ENCODE data around the gene KLHL2. TPM values are rescaled to one million over a fixed set of nuclear protein-coding genes. Genes with fewer than 3 reads are reported as not detected.
"Not testable (repeated sequence)": the region's sequence is repeated elsewhere in the genome, so short reads cannot be mapped to it uniquely, and the experiment has no call there.

KLHL2 gene
- total RNA-seq, 1 experiment from 2014 or later: 12.4 TPM

DNA sequence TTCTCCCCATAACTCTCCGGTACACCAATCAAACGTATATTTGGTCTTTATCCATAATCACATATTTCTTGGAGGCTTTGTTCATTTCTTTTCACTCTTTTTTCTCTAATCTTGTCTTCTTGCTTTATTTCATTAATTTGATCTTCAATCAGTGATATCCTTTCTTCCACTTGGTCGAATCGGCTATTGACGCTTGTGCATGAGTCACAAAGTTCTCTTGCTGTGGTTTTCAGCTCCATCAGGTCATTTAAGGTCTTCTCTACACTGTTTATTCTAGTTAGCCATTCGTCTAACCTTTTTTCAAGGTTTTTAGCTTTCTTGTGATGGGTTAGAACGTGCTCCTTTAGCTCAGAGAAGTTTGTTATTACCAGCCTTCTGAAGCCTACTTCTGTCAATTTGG lies 62.6 kb downstream of the KLHL2 start:
- ATAC-seq; H3K27ac Mint-ChIP-seq; DNase-seq (ENCODE audit: low spot score); POLR2A ChIA-PET; H3K4me3 Mint-ChIP-seq; H3K4me1 Mint-ChIP-seq; H3K27me3 Mint-ChIP-seq (ENCODE audit: low read depth): not testable (repeated sequence)
- CTCF ChIA-PET: interaction anchor here (0.6 kb wide), 1 partner anchor 177 kb away, joined by 4 read pairs; no protein-coding TSS in a partner anchor
- Mint-ChIP-seq H3K9me3 (peaks cover 25% of the 10 kb centered on the region), H3K36me3 (peaks cover 34% of the 10 kb centered on the region)

- H3K4me3 Mint-ChIP-seq; DNase-seq (ENCODE audit: low spot score); H3K27ac Mint-ChIP-seq; H3K27me3 Mint-ChIP-seq (ENCODE audit: low read depth); POLR2A ChIA-PET; ATAC-seq; CTCF ChIA-PET; H3K4me1 Mint-ChIP-seq: not testable (repeated sequence)
- Mint-ChIP-seq H3K36me3 (peaks cover 36% of the 10 kb centered on the region), H3K9me3 (peaks cover 25% of the 10 kb centered on the region)
Measured at GRCh38 chr4:165273443-165273842, 66.1 kb downstream of the KLHL2 start.

DNA sequence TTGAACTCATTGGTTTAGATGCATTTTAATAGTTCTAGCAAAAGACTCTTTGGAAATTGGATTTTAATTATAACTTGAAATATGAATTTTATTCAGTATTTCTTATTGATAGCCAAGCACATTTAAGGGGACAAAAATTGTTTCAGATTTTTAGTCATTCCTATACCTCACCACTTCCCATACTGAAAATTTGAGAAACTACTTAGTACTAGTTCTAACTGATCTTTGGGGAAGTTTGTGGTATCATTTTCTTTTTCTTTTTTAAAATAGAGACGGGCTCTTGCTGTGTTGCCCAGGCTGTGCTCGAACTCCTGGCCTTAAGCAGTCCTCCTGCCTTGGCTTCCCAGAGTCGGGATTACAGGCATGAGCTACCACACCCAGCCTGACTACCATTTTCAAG lies 68.0 kb downstream of the KLHL2 start:
- DNase-seq (ENCODE audit: low spot score); H3K27me3 Mint-ChIP-seq (ENCODE audit: low read depth); H3K4me3 Mint-ChIP-seq; POLR2A ChIA-PET; ATAC-seq; H3K4me1 Mint-ChIP-seq; H3K27ac Mint-ChIP-seq: not testable (repeated sequence)
- H3K36me3 Mint-ChIP-seq: peaks cover 26% of the 10 kb centered on the region
- CTCF ChIA-PET: interaction anchor here (1.1 kb wide), 1 partner anchor 144 kb away, joined by 3 read pairs; no protein-coding TSS in a partner anchor
- H3K9me3 Mint-ChIP-seq: peaks cover 15% of the 10 kb centered on the region

- Mint-ChIP-seq H3K36me3 (peaks cover 34% of the 10 kb centered on the region), H3K9me3 (peaks cover 22% of the 10 kb centered on the region), H3K4me1 (peaks cover 13% of the 10 kb centered on the region; the same call in 1 of the 2 replicates)
- POLR2A ChIA-PET; H3K4me3 Mint-ChIP-seq; H3K27me3 Mint-ChIP-seq (ENCODE audit: low read depth); CTCF ChIA-PET; H3K27ac Mint-ChIP-seq: not testable (repeated sequence)
- DNase-seq (ENCODE audit: low spot score): peak; percentile 15
- peak; percentile 30; the same call in 1 of the 2 replicates for ATAC-seq
Measured at GRCh38 chr4:165279531-165279930, 72.2 kb downstream of the KLHL2 start.

GRCh38 chr4:165284697-165285096 lies 77.3 kb downstream of the KLHL2 start:
- peaks cover 35% of the 10 kb centered on the region for H3K36me3 Mint-ChIP-seq

DNA sequence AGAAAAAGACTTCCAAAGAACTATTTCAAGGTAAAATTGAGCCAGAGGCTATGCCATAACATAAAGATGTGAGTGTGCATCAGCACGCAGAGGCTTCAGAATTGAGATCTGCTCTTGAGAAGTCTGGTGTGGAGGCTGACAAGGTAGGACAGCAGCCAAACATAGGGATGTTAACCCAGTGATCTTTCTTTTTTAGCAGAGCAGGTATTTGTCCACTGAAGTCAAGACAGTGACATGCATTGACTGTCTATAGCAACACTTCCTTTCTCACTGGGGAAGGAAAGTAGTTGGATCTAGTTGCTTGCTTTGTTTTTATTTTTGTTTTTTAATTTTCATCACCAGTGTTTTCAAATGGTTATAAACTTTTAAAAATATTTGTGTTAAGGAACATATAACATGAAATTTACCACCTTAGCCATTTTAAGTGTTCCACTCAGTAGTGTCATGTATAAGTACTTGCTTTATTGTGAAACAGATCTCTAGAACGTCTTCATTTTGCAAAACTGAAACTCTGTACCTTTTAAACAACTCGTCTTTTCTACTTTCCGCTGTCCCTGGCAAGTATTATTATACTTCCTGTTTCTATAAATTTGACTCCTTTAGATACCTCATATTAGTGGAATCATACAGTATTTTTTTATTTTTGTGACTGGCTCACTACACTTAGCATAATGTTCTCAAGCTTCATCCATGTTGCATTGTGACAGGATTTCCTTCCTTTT lies 79.4 kb downstream of the KLHL2 start:
- H3K36me3 Mint-ChIP-seq: peaks cover 34% of the 10 kb centered on the region
- H3K4me3 Mint-ChIP-seq; H3K27ac Mint-ChIP-seq; DNase-seq (ENCODE audit: low spot score); H3K27me3 Mint-ChIP-seq (ENCODE audit: low read depth); POLR2A ChIA-PET; H3K4me1 Mint-ChIP-seq; CTCF ChIA-PET; ATAC-seq: not testable (repeated sequence)
- peaks cover 27% of the 10 kb centered on the region for H3K9me3 Mint-ChIP-seq

More at GRCh38 chr4:165284697-165285096, 77.3 kb downstream of the KLHL2 start:
- CTCF ChIA-PET; DNase-seq (ENCODE audit: low spot score); H3K27me3 Mint-ChIP-seq (ENCODE audit: low read depth); H3K4me3 Mint-ChIP-seq; ATAC-seq; POLR2A ChIA-PET; H3K27ac Mint-ChIP-seq: not testable (repeated sequence)
- H3K9me3 Mint-ChIP-seq: peaks cover 28% of the 10 kb centered on the region
- H3K4me1 Mint-ChIP-seq: peaks cover 12% of the 10 kb centered on the region; the same call in 1 of the 2 replicates

DNA sequence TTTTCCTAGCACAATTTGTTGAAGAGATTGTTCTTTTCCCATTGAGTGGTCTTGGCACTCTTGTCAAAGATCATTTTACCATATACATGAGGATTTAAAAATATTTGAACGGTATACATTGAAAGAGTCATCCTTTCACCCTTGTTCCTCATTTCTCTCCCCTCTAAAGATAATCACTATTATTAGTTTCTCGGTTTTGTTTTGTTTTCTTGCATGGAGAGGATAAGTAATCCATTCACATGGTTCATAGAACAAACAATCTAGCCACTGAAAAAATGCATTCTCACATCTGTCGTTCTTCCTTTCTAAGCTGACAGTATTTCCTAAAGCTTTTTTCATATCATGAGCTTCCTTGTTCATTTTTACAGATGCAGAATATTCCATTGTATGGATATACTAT lies 80.9 kb downstream of the KLHL2 start:
- Mint-ChIP-seq H3K9me3 (peaks cover 12% of the 10 kb centered on the region), H3K36me3 (peaks cover 19% of the 10 kb centered on the region), H3K4me3 (no peak overlapping the region), H3K27me3 (ENCODE audit: low read depth) (no peaks in the 10 kb centered on the region), H3K27ac (no peak overlapping the region), H3K4me1 (no peaks in the 10 kb centered on the region)
- CTCF ChIA-PET: no interaction called here
- POLR2A ChIA-PET: no interaction called here
- DNase-seq (ENCODE audit: low spot score): no peak
- ATAC-seq: no peak
- TF ChIP-seq SOX15 (CRISPR knock-in tag; IDR thresholded peaks at IDR 0.05) (no peak), RELA (CRISPR knock-in tag; IDR thresholded peaks at IDR 0.05; ENCODE audit: borderline replicate concordance) (no peak), JAZF1 (CRISPR knock-in tag; IDR thresholded peaks at IDR 0.05) (no peak), EMX1 (CRISPR knock-in tag; IDR thresholded peaks at IDR 0.05) (no peak), ELF4 (CRISPR knock-in tag; IDR thresholded peaks at IDR 0.05; ENCODE audit: low read depth) (no peak), MXD4 (CRISPR knock-in tag; IDR thresholded peaks at IDR 0.05; ENCODE audit: borderline replicate concordance) (no peak), ZNF416 (CRISPR knock-in tag; IDR thresholded peaks at IDR 0.05) (no peak), ZNF219 (CRISPR knock-in tag; IDR thresholded peaks at IDR 0.05; ENCODE audit: borderline replicate concordance) (no peak), USF1 (CRISPR knock-in tag; IDR thresholded peaks at IDR 0.05) (no peak), RORB (CRISPR knock-in tag; IDR thresholded peaks at IDR 0.05) (no peak), ATF6 (CRISPR knock-in tag; IDR thresholded peaks at IDR 0.05) (no peak), CBFB (CRISPR knock-in tag; IDR thresholded peaks at IDR 0.05; ENCODE audit: low read depth) (no peak), ZNF232 (CRISPR knock-in tag; IDR thresholded peaks at IDR 0.05) (no peak)
- TF ChIP-seq, protein P1, sequence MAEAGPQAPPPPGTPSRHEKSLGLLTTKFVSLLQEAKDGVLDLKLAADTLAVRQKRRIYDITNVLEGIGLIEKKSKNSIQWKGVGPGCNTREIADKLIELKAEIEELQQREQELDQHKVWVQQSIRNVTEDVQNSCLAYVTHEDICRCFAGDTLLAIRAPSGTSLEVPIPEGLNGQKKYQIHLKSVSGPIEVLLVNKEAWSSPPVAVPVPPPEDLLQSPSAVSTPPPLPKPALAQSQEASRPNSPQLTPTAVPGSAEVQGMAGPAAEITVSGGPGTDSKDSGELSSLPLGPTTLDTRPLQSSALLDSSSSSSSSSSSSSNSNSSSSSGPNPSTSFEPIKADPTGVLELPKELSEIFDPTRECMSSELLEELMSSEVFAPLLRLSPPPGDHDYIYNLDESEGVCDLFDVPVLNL (CRISPR knock-in tag; IDR thresholded peaks at IDR 0.05; ENCODE audit: borderline replicate concordance, low read depth): no peak
- TF ChIP-seq, protein P2, sequence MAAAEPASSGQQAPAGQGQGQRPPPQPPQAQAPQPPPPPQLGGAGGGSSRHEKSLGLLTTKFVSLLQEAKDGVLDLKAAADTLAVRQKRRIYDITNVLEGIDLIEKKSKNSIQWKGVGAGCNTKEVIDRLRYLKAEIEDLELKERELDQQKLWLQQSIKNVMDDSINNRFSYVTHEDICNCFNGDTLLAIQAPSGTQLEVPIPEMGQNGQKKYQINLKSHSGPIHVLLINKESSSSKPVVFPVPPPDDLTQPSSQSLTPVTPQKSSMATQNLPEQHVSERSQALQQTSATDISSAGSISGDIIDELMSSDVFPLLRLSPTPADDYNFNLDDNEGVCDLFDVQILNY (CRISPR knock-in tag; IDR thresholded peaks at IDR 0.05): no peak

Measured in WTC11 (cell line).